ENCODE results near the gene C6orf52. TPM values are rescaled to one million over a fixed set of nuclear protein-coding genes. Genes with fewer than 3 reads are reported as not detected.

C6orf52 gene
- total and polyA plus RNA-seq, 9 donors, result 0.59 to 2.6 (median 1.5) TPM; not detected in 4

GRCh38 chr6:10720265-10720959 is 26.0 kb upstream of the C6orf52 start:
- Histone ChIP-seq H3K36me3 (no peaks in the 10 kb centered on the region), H3K9me3 (no peaks in the 10 kb centered on the region), H3K4me3 (peak overlapping the region; percentile 47), H3K4me1 (ENCODE audit: insufficient read depth) (peaks cover 10% of the 10 kb centered on the region), H3K27me3 (no peaks in the 10 kb centered on the region), H3K27ac (peak overlapping the region; percentile 75 to 80)
- TF ChIP-seq POLR2A (IDR thresholded peaks at IDR 0.05) (no peak), EP300 (IDR thresholded peaks at IDR 0.05) (no peak), CTCF (IDR thresholded peaks at IDR 0.05) (no peak)
- WGBS, 3 donors, result 28 to 67% (median 29%) methylated on average over 23 to 49 of the region's 49 CpGs
- intact Hi-C loops (cut with DNase I), result no loop called here
- DNase-seq, result peak; percentile 31 to 76 (median 54)

- intact Hi-C loops (cut with DNase I), result no loop called here
- Histone ChIP-seq H3K36me3 (no peaks in the 10 kb centered on the region), H3K9me3 (no peaks in the 10 kb centered on the region), H3K27me3 (no peaks in the 10 kb centered on the region), H3K4me1 (ENCODE audit: insufficient read depth) (peaks cover 10% of the 10 kb centered on the region), H3K4me3 (peak overlapping the region; percentile 47), H3K27ac (peak overlapping the region; percentile 75 to 80)
- peak; percentile 50 to 68 (median 60) for DNase-seq
- 18 to 81% (median 37%) methylated on average over 19 to 21 of the region's 21 CpGs for WGBS, 3 donors
- TF ChIP-seq EP300 (IDR thresholded peaks at IDR 0.05) (no peak), POLR2A (IDR thresholded peaks at IDR 0.05) (no peak), CTCF (IDR thresholded peaks at IDR 0.05) (no peak)
These were observed 25.5 kb upstream of the C6orf52 start for GRCh38 chr6:10719964-10720264.

GRCh38 chr6:10719296-10719963 is 25.0 kb upstream of the C6orf52 start:
- H3K4me1 ChIP-seq (ENCODE audit: insufficient read depth), result peaks cover 5% of the 10 kb centered on the region
- TF ChIP-seq EP300 (IDR thresholded peaks at IDR 0.05) (no peak), CTCF (IDR thresholded peaks at IDR 0.05) (no peak), POLR2A (IDR thresholded peaks at IDR 0.05) (no peak)
- intact Hi-C loops (cut with DNase I), result no loop called here
- H3K36me3 ChIP-seq, result no peaks in the 10 kb centered on the region
- H3K27me3 ChIP-seq, result no peaks in the 10 kb centered on the region
- peak in 1 of 5 donors; percentile 18 for DNase-seq
- H3K9me3 ChIP-seq, result no peaks in the 10 kb centered on the region
- peak overlapping the region in 1 of 2 donors; percentile 80 for H3K27ac ChIP-seq
- 71 to 82% (median 76%) methylated on average over 8 of the region's 8 CpGs for WGBS, 3 donors
- peak overlapping the region; percentile 47 for H3K4me3 ChIP-seq

- Histone ChIP-seq H3K36me3 (no peaks in the 10 kb centered on the region), H3K9me3 (no peaks in the 10 kb centered on the region), H3K4me3 (no peak overlapping the region), H3K27ac (no peak overlapping the region), H3K4me1 (ENCODE audit: insufficient read depth) (no peaks in the 10 kb centered on the region), H3K27me3 (no peaks in the 10 kb centered on the region)
- TF ChIP-seq POLR2A (IDR thresholded peaks at IDR 0.05), result no peak
- no peak for TF ChIP-seq CTCF (IDR thresholded peaks at IDR 0.05)
- no peak for TF ChIP-seq EP300 (IDR thresholded peaks at IDR 0.05)
- WGBS, 3 donors, result 83 to 89% (median 84%) methylated on average over 8 of the region's 8 CpGs
- no peak for DNase-seq
- intact Hi-C loops (cut with DNase I), result no loop called here
These were observed 19.5 kb upstream of the C6orf52 start for GRCh38 chr6:10713962-10714361.

Measured in ovary (tissue), 9 donors.